Astrocyte (in vitro differentiated cells and primary cell): ENCODE results near the gene SUSD5.

ENCODE experiments used
- EZH2 ChIP-seq: IDR thresholded peaks from 2 replicates; pipeline ENCODE4 v1.6.1; 2012; ENCODE audit warnings: mild to moderate bottlenecking, low read length, inconsistent platforms; ENCODE audit not compliant: insufficient read depth
- TF ChIP-seq, protein P1 (sequence below): IDR thresholded peaks from 2 replicates; pipeline ENCODE4 v1.5.1; 2011; ENCODE audit warnings: low read depth, mild to moderate bottlenecking, inconsistent platforms, low read length, moderate library complexity; ENCODE audit not compliant: insufficient read depth

DNA sequence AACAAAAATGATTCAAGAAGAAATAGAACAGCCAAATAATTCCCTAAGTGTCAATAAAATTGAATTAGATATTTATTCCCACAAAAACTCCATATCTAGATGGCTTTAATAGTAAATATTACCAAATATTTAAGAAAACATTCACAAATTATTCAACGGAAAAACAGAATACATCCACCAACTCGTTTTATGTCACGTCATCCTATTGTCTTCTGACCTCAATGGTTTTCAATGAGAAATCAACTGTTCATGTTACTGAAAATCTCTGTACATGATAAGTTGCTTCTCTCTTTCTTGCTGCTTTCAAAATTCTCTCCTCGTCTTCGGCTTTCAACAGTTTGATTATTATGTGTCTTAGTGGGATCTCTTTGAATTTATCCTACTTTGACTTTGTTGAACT lies 41.5 kb upstream of the SUSD5 start:
- TF ChIP-seq, protein P1, sequence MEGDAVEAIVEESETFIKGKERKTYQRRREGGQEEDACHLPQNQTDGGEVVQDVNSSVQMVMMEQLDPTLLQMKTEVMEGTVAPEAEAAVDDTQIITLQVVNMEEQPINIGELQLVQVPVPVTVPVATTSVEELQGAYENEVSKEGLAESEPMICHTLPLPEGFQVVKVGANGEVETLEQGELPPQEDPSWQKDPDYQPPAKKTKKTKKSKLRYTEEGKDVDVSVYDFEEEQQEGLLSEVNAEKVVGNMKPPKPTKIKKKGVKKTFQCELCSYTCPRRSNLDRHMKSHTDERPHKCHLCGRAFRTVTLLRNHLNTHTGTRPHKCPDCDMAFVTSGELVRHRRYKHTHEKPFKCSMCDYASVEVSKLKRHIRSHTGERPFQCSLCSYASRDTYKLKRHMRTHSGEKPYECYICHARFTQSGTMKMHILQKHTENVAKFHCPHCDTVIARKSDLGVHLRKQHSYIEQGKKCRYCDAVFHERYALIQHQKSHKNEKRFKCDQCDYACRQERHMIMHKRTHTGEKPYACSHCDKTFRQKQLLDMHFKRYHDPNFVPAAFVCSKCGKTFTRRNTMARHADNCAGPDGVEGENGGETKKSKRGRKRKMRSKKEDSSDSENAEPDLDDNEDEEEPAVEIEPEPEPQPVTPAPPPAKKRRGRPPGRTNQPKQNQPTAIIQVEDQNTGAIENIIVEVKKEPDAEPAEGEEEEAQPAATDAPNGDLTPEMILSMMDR, result no peak
- TF ChIP-seq EZH2, result no peak
